Esophagus muscularis mucosa (tissue), 3 donors: ENCODE measurements around the gene COG5.

Experiments
- CTCF ChIP-seq, 3 experiments: fragments of 200-600 bp in 2 of 3; fragments of 450-650 bp in 1 of 3; sonication (generic) in 2 of 3; IDR thresholded peaks; one replicate each; pipeline ENCODE4 v1.5.1; 2017 to 2019; ENCODE audit warnings: antibody characterized with exemption in 3 of 3, mild to moderate bottlenecking in 2 of 3, moderate library complexity in 1 of 3
- POLR2A ChIP-seq: fragments of 450-650 bp; IDR thresholded peaks from one replicate; pipeline ENCODE4 v1.6.1; 2017; ENCODE audit warnings: antibody characterized with exemption, moderate library complexity, mild to moderate bottlenecking, low read depth

DNA sequence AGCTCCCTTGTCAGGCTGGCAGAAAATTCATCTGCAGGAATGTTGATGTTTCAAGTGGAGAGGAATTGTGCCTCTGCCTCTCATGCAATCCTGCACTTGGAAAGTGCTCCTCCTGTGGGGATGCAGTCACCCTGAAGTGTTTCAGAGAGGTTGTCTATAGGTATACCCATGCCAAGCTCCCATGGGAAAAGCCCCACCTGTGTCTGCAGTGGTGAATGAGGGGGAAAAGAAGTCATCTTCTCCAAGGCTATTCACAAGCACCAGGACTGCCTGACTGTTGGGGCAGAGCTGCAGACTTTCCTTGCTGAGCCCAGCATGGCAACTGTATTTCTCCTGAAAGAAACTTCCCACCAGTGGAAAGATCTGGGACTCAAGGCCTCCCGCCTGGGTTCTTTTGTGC lies 58.4 kb downstream of the COG5 start:
- no peak for TF ChIP-seq CTCF (IDR thresholded peaks at IDR 0.05)
- no peak for TF ChIP-seq POLR2A
